A204.1 (cell line): ENCODE measurements around the gene ZFTA.
"Not testable (repeated sequence)": the region's sequence is repeated elsewhere in the genome, so short reads cannot be mapped to it uniquely, and the experiment has no call there.

Source experiments
- FAIRE-seq: peaks from 2 replicates; lab custom pipeline; 2012; peaks lifted over from hg19 to GRCh38; lab: Jason Lieb, UNC

Gene ZFTA

GRCh38 chr11:63768237-63769041 is at the start of gene ZFTA:
ZFTA (minus strand) TSS chr11:63768775; CDS start chr11:63768622, 153 bp downstream.
- no peak for FAIRE-seq

GRCh38 chr11:63817758-63818498 is 49.4 kb upstream of the ZFTA start:
- FAIRE-seq = no peak

- FAIRE-seq = no peak
These were observed 48.2 kb upstream of the ZFTA start for GRCh38 chr11:63816732-63817131.

- no peak for FAIRE-seq
These were observed 47.6 kb upstream of the ZFTA start for GRCh38 chr11:63816166-63816565.

- FAIRE-seq = no peak
These were observed 45.8 kb upstream of the ZFTA start for GRCh38 chr11:63814383-63814736.

GRCh38 chr11:63813563-63814382 is 45.2 kb upstream of the ZFTA start:
- no peak for FAIRE-seq

GRCh38 chr11:63813035-63813562 is 44.5 kb upstream of the ZFTA start, which contains the start of gene SPINDOC:
SPINDOC (plus strand) TSS chr11:63813456; CDS start chr11:63813687, 231 bp downstream.
- no peak for FAIRE-seq

- FAIRE-seq = no peak
These were observed 42.9 kb upstream of the ZFTA start for GRCh38 chr11:63811522-63811921.

- not testable (repeated sequence) for FAIRE-seq
These were observed 41.8 kb upstream of the ZFTA start for GRCh38 chr11:63810383-63810782.

- no peak for FAIRE-seq
These were observed 37.4 kb upstream of the ZFTA start for GRCh38 chr11:63805844-63806415.

- FAIRE-seq = no peak
These were observed 35.7 kb upstream of the ZFTA start for GRCh38 chr11:63804259-63804658.

GRCh38 chr11:63802637-63803414 is 34.3 kb upstream of the ZFTA start:
- FAIRE-seq = no peak

- FAIRE-seq = no peak
These were observed 32.3 kb upstream of the ZFTA start for GRCh38 chr11:63800921-63801320.

- no peak for FAIRE-seq
These were observed 26.5 kb upstream of the ZFTA start for GRCh38 chr11:63795066-63795465.

- no peak for FAIRE-seq
These were observed 24.6 kb upstream of the ZFTA start for GRCh38 chr11:63793161-63793560.

- FAIRE-seq = no peak
These were observed 23.1 kb upstream of the ZFTA start for GRCh38 chr11:63791495-63792167.

- no peak for FAIRE-seq
These were observed 17.2 kb upstream of the ZFTA start for GRCh38 chr11:63785823-63786222.

- FAIRE-seq = no peak
These were observed 15.5 kb upstream of the ZFTA start for GRCh38 chr11:63783925-63784592.

- no peak for FAIRE-seq
These were observed 14.2 kb upstream of the ZFTA start for GRCh38 chr11:63782749-63783148.

- no peak for FAIRE-seq
These were observed 10.5 kb upstream of the ZFTA start for GRCh38 chr11:63779039-63779438.
